Melanocyte of skin (primary cell): ENCODE measurements around the gene GOLGA8R. TPM values are rescaled to one million over a fixed set of nuclear protein-coding genes. Genes with fewer than 3 reads are reported as not detected.

ENCODE experiments used
- small RNA-seq, 2 donors: library from RNA; depleted of rRNA; stranded (forward); fragments of <200 nt; gene quantifications; one replicate each; pipeline ENCODE3, GENCODE V24; 2012
- total RNA-seq, 2 donors: library from RNA; depleted of rRNA; stranded (reverse); fragments of >200 nt; gene quantifications; 2 replicates each; pipeline ENCODE4 v1.2.3, GENCODE V29; 2012

The GOLGA8R gene
- under 1 TPM; under 0.01 to 0.34 TPM for total RNA-seq

DNA sequence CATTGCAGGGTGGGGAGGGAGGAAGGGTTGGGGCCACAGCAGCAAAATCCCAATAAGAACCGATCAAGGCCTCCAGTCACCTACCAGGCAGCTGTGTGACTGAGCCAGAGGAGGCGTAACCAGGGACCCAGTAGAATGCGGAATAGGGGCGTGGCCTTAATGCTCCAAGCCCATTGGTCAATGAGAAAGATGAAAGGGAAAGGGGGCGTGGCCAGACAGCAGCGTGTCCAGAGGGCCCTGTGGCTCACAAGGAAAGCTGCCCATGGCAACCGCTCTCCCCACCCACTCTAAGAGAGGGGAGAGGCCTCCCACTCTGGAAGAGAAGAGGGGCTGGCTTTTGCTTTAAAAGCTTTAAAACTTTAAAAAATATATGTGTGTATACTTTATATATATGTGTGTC, at the start of gene GOLGA8R:
TSS of gene GOLGA8R (minus strand) at position 101 of the 400 bp plus-strand sequence. CDS start at position 3, 98 bp downstream.

GRCh38 chr15:30392766-30393663, 21.0 kb downstream of the GOLGA8R start, which contains the start of gene CHRFAM7A:
TSS of gene CHRFAM7A (minus strand) at chr15:30393540. CDS start at chr15:30383351, 10,189 bp downstream.

Small RNA genes within 50 kb of the gene (small RNA-seq; reads per million reads assigned to genes)
- gene AC019322.2, result 0 reads per million in 2 donors
- 0 reads per million in 2 donors for gene RF00019
- 0 reads per million in 2 donors for gene RF00096
- gene RN7SL196P, result 0 reads per million in 2 donors

Other genes with a start within 250 kb of the GOLGA8R start
- 1 to 10 TPM in 1 of 2 donors, under 1 TPM in 1; 0.69 to 2.3 TPM for gene CHRFAM7A, start 20.7 kb downstream of the GOLGA8R start, total RNA-seq
- gene GOLGA8Q, start 137.8 kb upstream of the GOLGA8R start, total RNA-seq, result under 1 TPM; 0.33 to 0.69 TPM
- gene GOLGA8H, start 189.8 kb upstream of the GOLGA8R start, total RNA-seq, result under 1 TPM in 1 of 2 donors, not detected in 1; 0.33 TPM